Panc1 (cell line): Measurements from ENCODE around the gene IL17REL. TPM values are rescaled to one million over a fixed set of nuclear protein-coding genes. Genes with fewer than 3 reads are reported as not detected.

Experiments used
- ATAC-seq: fragments of 200-7000 bp; cut with Tn5 transposase; 2 replicates; pipeline ENCODE4 v1.9.1; 2020; ENCODE audit warnings: mild to moderate bottlenecking, moderate library complexity
- BruUV-seq: library from RNA; stranded (reverse); fragments of 400-500 nt; replicated peaks from 2 replicates; lab custom pipeline; 2021; lab: Mats Ljungman, UMichigan
- CTCF ChIA-PET: fragments of 300-600 bp; sonication (Branson Sonifier 250); formaldehyde crosslinking; loops from one replicate; lab custom pipeline; 2022; ENCODE audit warnings: antibody characterized with exemption; lab: Charles Lee
- POLR2A ChIA-PET: fragments of 300-600 bp; sonication (Branson Sonifier 250); formaldehyde crosslinking; loops from one replicate; lab custom pipeline; 2022; ENCODE audit warnings: antibody characterized with exemption; lab: Charles Lee
- DNase-seq: peaks from one replicate; pipeline ENCODE4 v3.0.0-alpha.2; 2010; ENCODE audit warnings: low read depth, low spot score
- H3K27ac ChIP-seq: 2 replicates; pipeline ENCODE4 v1.5.1; 2011; ENCODE audit warnings: mild to moderate bottlenecking, low read length, inconsistent platforms
- H3K27me3 ChIP-seq: fragments of 200-500 bp; sonication (Bioruptor generic); 2 replicates; pipeline ENCODE4 v1.6.0; 2014; ENCODE audit warnings: low read length, inconsistent platforms; ENCODE audit not compliant: control insufficient read depth, insufficient read depth
- H3K36me3 ChIP-seq: fragments of 200-500 bp; sonication (Bioruptor generic); 2 replicates; pipeline ENCODE4 v1.5.1; 2014; ENCODE audit warnings: inconsistent platforms, mild to moderate bottlenecking, low read length, moderate library complexity; ENCODE audit not compliant: control insufficient read depth, insufficient read depth
- H3K4me1 ChIP-seq: 2 replicates; pipeline ENCODE4 v1.5.1; 2011; ENCODE audit warnings: inconsistent platforms, mild to moderate bottlenecking, low read length, moderate library complexity; ENCODE audit not compliant: control insufficient read depth, insufficient read depth
- H3K4me3 ChIP-seq, 2 experiments: 2 replicates each; pipeline ENCODE4 v1.5.1; 2011 to 2012; ENCODE audit warnings: low read depth in 2 of 2, low read length in 2 of 2, mild to moderate bottlenecking in 2 of 2, inconsistent platforms in 1 of 2, moderate library complexity in 1 of 2
- H3K9me3 ChIP-seq: fragments of 200-500 bp; sonication (Bioruptor generic); 2 replicates; pipeline ENCODE4 v1.5.1; 2014; ENCODE audit warnings: low read depth, mild to moderate bottlenecking, inconsistent platforms, low read length, moderate library complexity; ENCODE audit not compliant: control insufficient read depth, insufficient read depth
- CTCF ChIP-seq: fragments of 450-650 bp; IDR thresholded peaks from 2 replicates; pipeline ENCODE4 v1.5.1; 2017; ENCODE audit warnings: mild to moderate bottlenecking
- POLR2AphosphoS5 ChIP-seq: IDR thresholded peaks from 2 replicates; pipeline ENCODE4 v1.6.1; 2012; ENCODE audit warnings: mild to moderate bottlenecking, low read depth, low read length, moderate library complexity
- SIN3A ChIP-seq: IDR thresholded peaks from 2 replicates; pipeline ENCODE4 v1.6.1; 2012; ENCODE audit warnings: low read depth, mild to moderate bottlenecking, low read length, moderate library complexity, borderline replicate concordance; ENCODE audit not compliant: insufficient read depth
- TCF7L2 ChIP-seq: IDR thresholded peaks from 2 replicates; pipeline ENCODE4 v1.6.1; 2011; ENCODE audit warnings: mild to moderate bottlenecking, low read depth, low read length, inconsistent platforms
- in situ Hi-C: cut with HindIII; loops from 2 replicates; pipeline ENCODE4 v1.10.0; 2016; ENCODE audit warnings: low sequenced_read_pairs, low pct_unique_long_range_greater_than_20kb
- intact Hi-C: fragments of 100-400 bp; cut with micrococcal nuclease; formaldehyde crosslinking; loops from one replicate; pipeline ENCODE4 v1.10.0; 2022; ENCODE audit not compliant: unreplicated experiment
- total RNA-seq: library from RNA; stranded (reverse); gene quantifications from one replicate; pipeline ENCODE4 v1.2.1, GENCODE V29; 2021; ENCODE audit not compliant: unreplicated experiment
- TF ChIP-seq, protein P1 (sequence below), 2 experiments: IDR thresholded peaks; 2 replicates each; pipeline ENCODE4 v1.6.1; 2011 to 2012; ENCODE audit warnings: low read depth in 2 of 2, control low read depth in 1 of 2, low read length in 1 of 2, mild to moderate bottlenecking in 1 of 2, moderate library complexity in 1 of 2; ENCODE audit not compliant: insufficient read depth in 1 of 2

Gene IL17REL
- total RNA-seq, 1 experiment from 2014 or later: 0.82 TPM

GRCh38 chr22:49957826-49958365, 54.7 kb downstream of the IL17REL start:
- peaks cover 40% of the 10 kb centered on the region for H3K4me1 ChIP-seq
- no peak overlapping the region for H3K4me3 ChIP-seq
- H3K9me3 ChIP-seq: no peaks in the 10 kb centered on the region
- TF ChIP-seq TCF7L2 (no peak), CTCF (no peak), SIN3A (no peak)
- TF ChIP-seq, protein P1, sequence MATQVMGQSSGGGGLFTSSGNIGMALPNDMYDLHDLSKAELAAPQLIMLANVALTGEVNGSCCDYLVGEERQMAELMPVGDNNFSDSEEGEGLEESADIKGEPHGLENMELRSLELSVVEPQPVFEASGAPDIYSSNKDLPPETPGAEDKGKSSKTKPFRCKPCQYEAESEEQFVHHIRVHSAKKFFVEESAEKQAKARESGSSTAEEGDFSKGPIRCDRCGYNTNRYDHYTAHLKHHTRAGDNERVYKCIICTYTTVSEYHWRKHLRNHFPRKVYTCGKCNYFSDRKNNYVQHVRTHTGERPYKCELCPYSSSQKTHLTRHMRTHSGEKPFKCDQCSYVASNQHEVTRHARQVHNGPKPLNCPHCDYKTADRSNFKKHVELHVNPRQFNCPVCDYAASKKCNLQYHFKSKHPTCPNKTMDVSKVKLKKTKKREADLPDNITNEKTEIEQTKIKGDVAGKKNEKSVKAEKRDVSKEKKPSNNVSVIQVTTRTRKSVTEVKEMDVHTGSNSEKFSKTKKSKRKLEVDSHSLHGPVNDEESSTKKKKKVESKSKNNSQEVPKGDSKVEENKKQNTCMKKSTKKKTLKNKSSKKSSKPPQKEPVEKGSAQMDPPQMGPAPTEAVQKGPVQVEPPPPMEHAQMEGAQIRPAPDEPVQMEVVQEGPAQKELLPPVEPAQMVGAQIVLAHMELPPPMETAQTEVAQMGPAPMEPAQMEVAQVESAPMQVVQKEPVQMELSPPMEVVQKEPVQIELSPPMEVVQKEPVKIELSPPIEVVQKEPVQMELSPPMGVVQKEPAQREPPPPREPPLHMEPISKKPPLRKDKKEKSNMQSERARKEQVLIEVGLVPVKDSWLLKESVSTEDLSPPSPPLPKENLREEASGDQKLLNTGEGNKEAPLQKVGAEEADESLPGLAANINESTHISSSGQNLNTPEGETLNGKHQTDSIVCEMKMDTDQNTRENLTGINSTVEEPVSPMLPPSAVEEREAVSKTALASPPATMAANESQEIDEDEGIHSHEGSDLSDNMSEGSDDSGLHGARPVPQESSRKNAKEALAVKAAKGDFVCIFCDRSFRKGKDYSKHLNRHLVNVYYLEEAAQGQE (IDR thresholded peaks at IDR 0.05; ENCODE audit: insufficient read depth in 1 of 2, low read depth in 2 of 2, low read length in 1 of 2): no peak
- ChIA-PET POLR2A (interaction anchor here (0.5 kb wide), 1 partner anchor 22 kb away, joined by 9 read pairs; no protein-coding TSS in a partner anchor), CTCF (no interaction called here)
- no TSS peak for BruUV-seq
- DNase-seq (no peak), ATAC-seq (no peak)
- in situ Hi-C loops (no loop called here), intact Hi-C loops (no loop called here)
- no peak overlapping the region for H3K27ac ChIP-seq
- no peaks in the 10 kb centered on the region for H3K27me3 ChIP-seq
- no peaks in the 10 kb centered on the region; the same call in 1 of the 2 replicates for H3K36me3 ChIP-seq

DNA sequence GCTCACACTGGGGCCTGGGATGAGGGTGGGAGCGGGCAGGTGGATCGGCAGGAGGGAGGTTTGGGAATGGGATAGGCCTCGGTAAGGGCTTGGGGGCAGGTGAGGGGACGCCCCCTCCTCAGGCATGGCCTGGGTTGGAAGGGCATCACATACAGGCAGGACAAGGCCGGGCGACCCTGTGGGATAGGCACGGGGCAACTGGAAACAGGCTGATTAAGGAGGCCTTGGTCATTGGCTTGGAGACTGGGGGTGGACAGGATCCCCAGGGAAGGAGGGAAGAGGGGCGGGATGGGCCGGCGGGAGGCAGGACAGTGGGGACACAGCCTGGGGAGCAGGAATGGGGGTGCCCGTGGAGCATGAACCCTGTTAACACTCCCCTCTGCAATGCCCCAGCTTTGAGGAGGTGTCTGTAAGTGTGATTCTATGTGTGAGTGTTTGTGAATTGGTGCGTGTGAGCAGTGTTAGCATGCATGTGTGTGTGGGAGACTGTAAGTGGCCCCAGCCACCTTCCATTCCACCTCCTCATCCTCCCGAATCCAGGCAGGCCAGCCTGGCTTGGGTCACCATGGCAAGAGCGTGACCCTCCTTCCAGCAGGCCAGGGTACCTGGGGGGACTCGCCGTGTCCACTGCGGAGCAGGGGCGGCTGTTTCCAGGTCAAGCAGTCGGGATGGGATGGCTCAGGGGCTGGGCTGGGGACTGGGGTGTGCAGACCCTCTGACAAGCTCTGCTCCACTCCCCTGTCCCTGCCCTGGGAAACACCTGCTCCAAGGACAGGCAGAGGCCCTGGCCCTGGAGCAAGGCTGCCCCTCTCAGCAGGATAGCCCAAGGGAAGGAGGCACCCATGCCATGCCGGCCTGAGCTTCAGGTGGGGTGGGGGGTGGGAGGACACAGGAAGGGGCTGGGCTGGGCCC, 55.4 kb downstream of the IL17REL start:
- Histone ChIP-seq H3K9me3 (no peaks in the 10 kb centered on the region), H3K4me1 (peaks cover 46% of the 10 kb centered on the region), H3K27me3 (no peaks in the 10 kb centered on the region), H3K36me3 (no peaks in the 10 kb centered on the region; the same call in 1 of the 2 replicates), H3K4me3 (no peak overlapping the region), H3K27ac (no peak overlapping the region)
- no peak for TF ChIP-seq TCF7L2
- no peak for TF ChIP-seq SIN3A
- ATAC-seq (no peak), DNase-seq (no peak)
- POLR2A ChIA-PET: interaction anchor here (0.5 kb wide), 1 partner anchor 21 kb away, joined by 9 read pairs; no protein-coding TSS in a partner anchor
- CTCF ChIA-PET: no interaction called here
- in situ Hi-C loops (no loop called here), intact Hi-C loops (no loop called here)
- BruUV-seq: no TSS peak

DNA sequence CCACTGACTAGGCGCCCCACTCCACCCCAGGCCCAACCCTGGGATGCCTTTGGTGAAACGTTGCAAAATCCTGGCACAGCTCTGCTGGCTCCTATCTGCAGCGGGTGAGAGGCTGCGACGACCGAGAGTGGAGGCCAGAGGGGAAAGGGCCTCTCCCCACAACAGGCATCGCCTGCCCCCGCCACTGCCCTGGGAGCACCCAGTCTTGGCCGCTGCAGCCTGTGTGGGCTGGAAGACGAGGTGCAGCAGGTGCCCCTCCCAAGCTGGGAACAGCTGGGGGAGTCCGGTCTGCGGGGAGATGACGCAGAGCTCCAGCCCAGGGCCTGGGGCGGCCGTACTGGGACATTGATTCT, 56.2 kb downstream of the IL17REL start:
- in situ Hi-C loops (no loop called here), intact Hi-C loops (no loop called here)
- Histone ChIP-seq H3K9me3 (no peaks in the 10 kb centered on the region), H3K27ac (no peak overlapping the region), H3K36me3 (no peaks in the 10 kb centered on the region; the same call in 1 of the 2 replicates), H3K4me3 (no peak overlapping the region), H3K4me1 (peaks cover 54% of the 10 kb centered on the region), H3K27me3 (no peaks in the 10 kb centered on the region)
- BruUV-seq: no TSS peak
- ChIA-PET CTCF (no interaction called here), POLR2A (no interaction called here)
- no peak for ATAC-seq
- TF ChIP-seq SIN3A (no peak), CTCF (no peak), TCF7L2 (no peak), POLR2AphosphoS5 (no peak)
- TF ChIP-seq, protein P1 (IDR thresholded peaks at IDR 0.05; ENCODE audit: insufficient read depth in 1 of 2, low read depth in 2 of 2, low read length in 1 of 2): no peak
- DNase-seq: no peak
